ENCODE results near the gene ANAPC10. TPM values are rescaled to one million over a fixed set of nuclear protein-coding genes. Genes with fewer than 3 reads are reported as not detected.

Gene ANAPC10
- polyA plus RNA-seq, 4 donors, result 10.1 to 18.7 (median 12.8) TPM

- Histone ChIP-seq H3K27ac (ENCODE audit: low read depth in 1 of 3, low read length in 2 of 3) (no peak overlapping the region), H3K4me1 (ENCODE audit: control insufficient read depth in 3 of 3, insufficient read depth in 2 of 3, low read depth in 1 of 3, low read length in 2 of 3) (peaks cover 0 to 2% (median 0%) of the 10 kb centered on the region in 3 donors), H3K9me3 (ENCODE audit: control insufficient read depth in 2 of 2, insufficient read depth in 1 of 2, low read depth in 1 of 2, low read length in 1 of 2) (no peaks in the 10 kb centered on the region), H3K4me3 (ENCODE audit: low read depth in 1 of 3, low read length in 3 of 3) (no peak overlapping the region), H3K27me3 (ENCODE audit: control insufficient read depth in 3 of 3, insufficient read depth in 3 of 3, low read length in 3 of 3) (no peaks in the 10 kb centered on the region), H3K36me3 (ENCODE audit: control insufficient read depth in 3 of 3, insufficient read depth in 2 of 3, low read depth in 1 of 3, low read length in 3 of 3) (peaks cover 0 to 3% (median 0%) of the 10 kb centered on the region in 3 donors)
- peak; percentile 76 for FAIRE-seq
- peak; percentile 59 to 60 for DNase-seq
- 54 to 58% (median 54%) methylated on average over 6 of the region's 6 CpGs for WGBS, 3 donors
Observed at GRCh38 chr4:145061318-145061920, 36.6 kb downstream of the ANAPC10 start.

GRCh38 chr4:145058256-145058655 is 39.7 kb downstream of the ANAPC10 start:
- peaks cover 0 to 9% (median 2%) of the 10 kb centered on the region in 3 donors for H3K36me3 ChIP-seq (ENCODE audit: control insufficient read depth in 3 of 3, insufficient read depth in 2 of 3, low read depth in 1 of 3, low read length in 3 of 3)
- no peak for FAIRE-seq
- no peak for DNase-seq
- H3K27me3 ChIP-seq (ENCODE audit: control insufficient read depth in 3 of 3, insufficient read depth in 3 of 3, low read length in 3 of 3), result no peaks in the 10 kb centered on the region
- no peaks in the 10 kb centered on the region for H3K9me3 ChIP-seq (ENCODE audit: control insufficient read depth in 2 of 2, insufficient read depth in 1 of 2, low read depth in 1 of 2, low read length in 1 of 2)
- H3K4me1 ChIP-seq (ENCODE audit: control insufficient read depth in 3 of 3, insufficient read depth in 2 of 3, low read depth in 1 of 3, low read length in 2 of 3), result no peaks in the 10 kb centered on the region
- no peak overlapping the region for H3K4me3 ChIP-seq (ENCODE audit: low read depth in 1 of 3, low read length in 3 of 3)
- no peak overlapping the region for H3K27ac ChIP-seq (ENCODE audit: low read depth in 1 of 3, low read length in 2 of 3)

- H3K4me3 ChIP-seq (ENCODE audit: low read depth in 1 of 3, low read length in 3 of 3), result no peak overlapping the region
- H3K36me3 ChIP-seq (ENCODE audit: control insufficient read depth in 3 of 3, insufficient read depth in 2 of 3, low read depth in 1 of 3, low read length in 3 of 3), result peaks cover 0 to 5% (median 2%) of the 10 kb centered on the region in 3 donors
- no peak for FAIRE-seq
- H3K27ac ChIP-seq (ENCODE audit: low read depth in 1 of 3, low read length in 2 of 3), result no peak overlapping the region
- no peaks in the 10 kb centered on the region for H3K4me1 ChIP-seq (ENCODE audit: control insufficient read depth in 3 of 3, insufficient read depth in 2 of 3, low read depth in 1 of 3, low read length in 2 of 3)
- no peaks in the 10 kb centered on the region for H3K27me3 ChIP-seq (ENCODE audit: control insufficient read depth in 3 of 3, insufficient read depth in 3 of 3, low read length in 3 of 3)
- no peak for DNase-seq
- WGBS, 3 donors, result 94 to 98% (median 95%) methylated on average over 6 of the region's 6 CpGs
- no peaks in the 10 kb centered on the region for H3K9me3 ChIP-seq (ENCODE audit: control insufficient read depth in 2 of 2, insufficient read depth in 1 of 2, low read depth in 1 of 2, low read length in 1 of 2)
Observed at GRCh38 chr4:145056325-145057130, 41.5 kb downstream of the ANAPC10 start.

- WGBS, 3 donors, result 93 to 98% (median 97%) methylated on average over 5 of the region's 5 CpGs
- Histone ChIP-seq H3K4me3 (ENCODE audit: low read depth in 1 of 3, low read length in 3 of 3) (no peak overlapping the region), H3K9me3 (ENCODE audit: control insufficient read depth in 2 of 2, insufficient read depth in 1 of 2, low read depth in 1 of 2, low read length in 1 of 2) (no peaks in the 10 kb centered on the region), H3K27ac (ENCODE audit: low read depth in 1 of 3, low read length in 2 of 3) (no peak overlapping the region), H3K4me1 (ENCODE audit: control insufficient read depth in 3 of 3, insufficient read depth in 2 of 3, low read depth in 1 of 3, low read length in 2 of 3) (no peaks in the 10 kb centered on the region), H3K36me3 (ENCODE audit: control insufficient read depth in 3 of 3, insufficient read depth in 2 of 3, low read depth in 1 of 3, low read length in 3 of 3) (peaks cover 0 to 5% (median 2%) of the 10 kb centered on the region in 3 donors), H3K27me3 (ENCODE audit: control insufficient read depth in 3 of 3, insufficient read depth in 3 of 3, low read length in 3 of 3) (no peaks in the 10 kb centered on the region)
- DNase-seq, result no peak
- no peak for FAIRE-seq
Observed at GRCh38 chr4:145055533-145056257, 42.3 kb downstream of the ANAPC10 start.

- no peak for FAIRE-seq
- WGBS, 3 donors, result 94 to 97% (median 97%) methylated on average over 1 of the region's 1 CpG
Observed at GRCh38 chr4:145049241-145049640, 48.8 kb downstream of the ANAPC10 start.

GRCh38 chr4:145048817-145049216 is 49.2 kb downstream of the ANAPC10 start:
- no peaks in the 10 kb centered on the region for H3K4me1 ChIP-seq (ENCODE audit: control insufficient read depth in 3 of 3, insufficient read depth in 2 of 3, low read depth in 1 of 3, low read length in 2 of 3)
- FAIRE-seq, result no peak

More at GRCh38 chr4:145049241-145049640, 48.8 kb downstream of the ANAPC10 start:
- Histone ChIP-seq H3K27ac (ENCODE audit: low read depth in 1 of 3, low read length in 2 of 3) (no peak overlapping the region), H3K4me3 (ENCODE audit: low read depth in 1 of 3, low read length in 3 of 3) (no peak overlapping the region), H3K9me3 (ENCODE audit: control insufficient read depth in 2 of 2, insufficient read depth in 1 of 2, low read depth in 1 of 2, low read length in 1 of 2) (no peaks in the 10 kb centered on the region), H3K36me3 (ENCODE audit: control insufficient read depth in 3 of 3, insufficient read depth in 2 of 3, low read depth in 1 of 3, low read length in 3 of 3) (peaks cover 0 to 4% (median 2%) of the 10 kb centered on the region in 3 donors), H3K4me1 (ENCODE audit: control insufficient read depth in 3 of 3, insufficient read depth in 2 of 3, low read depth in 1 of 3, low read length in 2 of 3) (no peaks in the 10 kb centered on the region), H3K27me3 (ENCODE audit: control insufficient read depth in 3 of 3, insufficient read depth in 3 of 3, low read length in 3 of 3) (no peaks in the 10 kb centered on the region)
- DNase-seq, result no peak

GRCh38 chr4:145047151-145047550 is 50.8 kb downstream of the ANAPC10 start:
- Histone ChIP-seq H3K4me3 (ENCODE audit: low read depth in 1 of 3, low read length in 3 of 3) (no peak overlapping the region), H3K27me3 (ENCODE audit: control insufficient read depth in 3 of 3, insufficient read depth in 3 of 3, low read length in 3 of 3) (no peaks in the 10 kb centered on the region), H3K9me3 (ENCODE audit: control insufficient read depth in 2 of 2, insufficient read depth in 1 of 2, low read depth in 1 of 2, low read length in 1 of 2) (no peaks in the 10 kb centered on the region), H3K27ac (ENCODE audit: low read depth in 1 of 3, low read length in 2 of 3) (no peak overlapping the region), H3K36me3 (ENCODE audit: control insufficient read depth in 3 of 3, insufficient read depth in 2 of 3, low read depth in 1 of 3, low read length in 3 of 3) (peaks cover 0 to 2% (median 2%) of the 10 kb centered on the region in 3 donors), H3K4me1 (ENCODE audit: control insufficient read depth in 3 of 3, insufficient read depth in 2 of 3, low read depth in 1 of 3, low read length in 2 of 3) (no peaks in the 10 kb centered on the region)
- no peak for FAIRE-seq
- 87 to 94% (median 87%) methylated on average over 4 of the region's 4 CpGs for WGBS, 3 donors
- DNase-seq, result no peak

More at GRCh38 chr4:145048817-145049216, 49.2 kb downstream of the ANAPC10 start:
- no peak overlapping the region for H3K4me3 ChIP-seq (ENCODE audit: low read depth in 1 of 3, low read length in 3 of 3)
- no peak for DNase-seq
- H3K27me3 ChIP-seq (ENCODE audit: control insufficient read depth in 3 of 3, insufficient read depth in 3 of 3, low read length in 3 of 3), result no peaks in the 10 kb centered on the region
- no peaks in the 10 kb centered on the region for H3K9me3 ChIP-seq (ENCODE audit: control insufficient read depth in 2 of 2, insufficient read depth in 1 of 2, low read depth in 1 of 2, low read length in 1 of 2)
- H3K36me3 ChIP-seq (ENCODE audit: control insufficient read depth in 3 of 3, insufficient read depth in 2 of 3, low read depth in 1 of 3, low read length in 3 of 3), result peaks cover 0 to 4% (median 2%) of the 10 kb centered on the region in 3 donors
- no peak overlapping the region for H3K27ac ChIP-seq (ENCODE audit: low read depth in 1 of 3, low read length in 2 of 3)

- FAIRE-seq (no peak), DNase-seq (no peak)
- Histone ChIP-seq H3K4me1 (ENCODE audit: control insufficient read depth in 3 of 3, insufficient read depth in 2 of 3, low read depth in 1 of 3, low read length in 2 of 3) (no peaks in the 10 kb centered on the region), H3K4me3 (ENCODE audit: low read depth in 1 of 3, low read length in 3 of 3) (no peak overlapping the region), H3K27ac (ENCODE audit: low read depth in 1 of 3, low read length in 2 of 3) (no peak overlapping the region), H3K36me3 (ENCODE audit: control insufficient read depth in 3 of 3, insufficient read depth in 2 of 3, low read depth in 1 of 3, low read length in 3 of 3) (peaks cover 0 to 2% (median 0%) of the 10 kb centered on the region in 3 donors), H3K27me3 (ENCODE audit: control insufficient read depth in 3 of 3, insufficient read depth in 3 of 3, low read length in 3 of 3) (no peaks in the 10 kb centered on the region), H3K9me3 (ENCODE audit: control insufficient read depth in 2 of 2, insufficient read depth in 1 of 2, low read depth in 1 of 2, low read length in 1 of 2) (no peaks in the 10 kb centered on the region)
- 57 to 92% (median 86%) methylated on average over 1 of the region's 1 CpG for WGBS, 3 donors
Observed at GRCh38 chr4:145045180-145045579, 52.8 kb downstream of the ANAPC10 start.

Measured in small intestine (tissue), 7 donors.